Esophagus squamous epithelium (tissue), 4 donors: ENCODE data around the gene ISCA2.

ENCODE experiments used
- CTCF ChIP-seq, 6 experiments: fragments of 450-650 bp in 4 of 6; fragments of 200-600 bp in 2 of 6; sonication (generic) in 2 of 6; IDR thresholded peaks; one replicate each; pipeline ENCODE4 v1.5.1; 2016 to 2019; ENCODE audit warnings: antibody characterized with exemption in 6 of 6, mild to moderate bottlenecking in 4 of 6, moderate library complexity in 4 of 6
- POLR2A ChIP-seq, 4 donors: fragments of 450-650 bp; IDR thresholded peaks; one replicate each; pipeline ENCODE4 v1.6.1; 2017; ENCODE audit warnings: antibody characterized with exemption in 4 of 4, mild to moderate bottlenecking in 4 of 4, moderate library complexity in 3 of 4

GRCh38 chr14:74525361-74525851 lies 31.8 kb downstream of the ISCA2 start:
- TF ChIP-seq CTCF (IDR thresholded peaks at IDR 0.05), result no peak
- no peak for TF ChIP-seq POLR2A (IDR thresholded peaks at IDR 0.05)
